Smooth muscle cell (in vitro differentiated cells): ENCODE data around the gene SNX21. TPM values are rescaled to one million over a fixed set of nuclear protein-coding genes. Genes with fewer than 3 reads are reported as not detected.

Experiments used
- DNase-seq: peaks from one replicate; lab custom pipeline; 2025; ENCODE audit not compliant: unreplicated experiment; lab: John Stamatoyannopoulos, UW
- H2AFZ ChIP-seq: fragments of 200-600 bp; sonication (generic); 2 replicates; pipeline ENCODE4 v1.6.0; 2016; ENCODE audit warnings: antibody characterized with exemption, low read depth, mild to moderate bottlenecking
- H3F3A ChIP-seq: fragments of 200-600 bp; sonication (generic); 2 replicates; pipeline ENCODE4 v1.6.0; 2017; ENCODE audit warnings: antibody characterized with exemption, low read depth
- H3K27ac ChIP-seq: fragments of 200-600 bp; sonication (generic); 2 replicates; pipeline ENCODE4 v1.5.1; 2016; ENCODE audit warnings: low read depth, mild to moderate bottlenecking
- H3K27me3 ChIP-seq: fragments of 200-600 bp; sonication (generic); 2 replicates; pipeline ENCODE4 v1.6.1; 2016; ENCODE audit warnings: low read depth, mild to moderate bottlenecking
- H3K36me3 ChIP-seq: fragments of 200-600 bp; sonication (generic); 2 replicates; pipeline ENCODE4 v1.5.1; 2016; ENCODE audit warnings: low read depth
- H3K4me1 ChIP-seq: fragments of 200-600 bp; sonication (generic); 2 replicates; pipeline ENCODE4 v1.5.1; 2016; ENCODE audit warnings: low read depth
- H3K4me2 ChIP-seq: fragments of 200-600 bp; sonication (generic); 2 replicates; pipeline ENCODE4 v1.6.0; 2016; ENCODE audit warnings: mild to moderate bottlenecking
- H3K4me3 ChIP-seq: fragments of 200-600 bp; sonication (generic); 2 replicates; pipeline ENCODE4 v1.5.1; 2016; ENCODE audit warnings: mild to moderate bottlenecking
- H3K79me2 ChIP-seq: fragments of 200-600 bp; sonication (generic); 2 replicates; pipeline ENCODE4 v1.6.0; 2016; ENCODE audit warnings: low read depth, mild to moderate bottlenecking
- H3K9ac ChIP-seq: fragments of 200-600 bp; sonication (generic); 2 replicates; pipeline ENCODE4 v1.6.0; 2016; ENCODE audit warnings: low read depth
- H3K9me3 ChIP-seq: fragments of 200-600 bp; sonication (generic); replicated peaks from 2 replicates; pipeline ENCODE4 v1.5.1; 2016; ENCODE audit warnings: low read depth
- H4K20me1 ChIP-seq: fragments of 200-600 bp; sonication (generic); 2 replicates; pipeline ENCODE4 v1.6.0; 2016; ENCODE audit warnings: low read depth
- CTCF ChIP-seq: fragments of 200-600 bp; sonication (generic); IDR thresholded peaks from 2 replicates; pipeline ENCODE4 v1.5.1; 2017; ENCODE audit warnings: borderline replicate concordance, mild to moderate bottlenecking, antibody characterized with exemption; ENCODE audit not compliant: insufficient read depth, poor library complexity, severe bottlenecking
- WGBS: methylation state at CpG from one replicate; pipeline ENCODE4 v1.1.7; 2016; ENCODE audit warnings: low lambda C conversion rate; 5-methylcytosine and 5-hydroxymethylcytosine counted together
- polyA plus RNA-seq: library from polyadenylated mRNA; unstranded; fragments of >200 nt; fragmentation: Nextera tagmentation; extraction: Ambion mirVana; gene quantifications from 2 replicates; pipeline ENCODE4 v1.2.1, GENCODE V29; 2016
- total RNA-seq: library from RNA; depleted of rRNA; stranded (reverse); fragments of >200 nt; gene quantifications from 2 replicates; pipeline ENCODE4 v1.2.3, GENCODE V29; 2014

Gene SNX21
- total and polyA plus RNA-seq, 2 experiments from 2014 or later: 14.4 to 14.7 TPM

- no peak overlapping the region for H2AFZ ChIP-seq
These were observed 58.6 kb downstream of the SNX21 start for GRCh38 chr20:45892049-45892825.

More at GRCh38 chr20:45892049-45892825, 58.6 kb downstream of the SNX21 start:
- peak overlapping the region; percentile 98 for H3K4me2 ChIP-seq
- peaks cover 5% of the 10 kb centered on the region for H3K79me2 ChIP-seq
- no peak for DNase-seq
- H3K27ac ChIP-seq: peak overlapping the region; percentile 67
- H3K36me3 ChIP-seq: no peaks in the 10 kb centered on the region
- H3K9ac ChIP-seq: peak overlapping the region; percentile 83
- no peaks in the 10 kb centered on the region for H4K20me1 ChIP-seq
- TF ChIP-seq CTCF: no peak
- WGBS: 87% methylated on average over 9 of the region's 9 CpGs
- H3K4me1 ChIP-seq: peaks cover 6% of the 10 kb centered on the region
- no peaks in the 10 kb centered on the region for H3K9me3 ChIP-seq
- peaks cover 9% of the 10 kb centered on the region for H3F3A ChIP-seq
- H3K4me3 ChIP-seq: peak overlapping the region; percentile 84
- no peaks in the 10 kb centered on the region for H3K27me3 ChIP-seq

Other genes with a start within 250 kb of the SNX21 start
- gene WFDC10A, start 204.1 kb upstream of the SNX21 start, total RNA-seq: not detected in 2 replicates
- not detected in 2 replicates for gene WFDC10A, start 204.1 kb upstream of the SNX21 start, polyA plus RNA-seq
- gene WFDC9, start 202.5 kb upstream of the SNX21 start, total RNA-seq: not detected in 2 replicates
- not detected in 2 replicates for gene WFDC9, start 202.5 kb upstream of the SNX21 start, polyA plus RNA-seq
- gene WFDC11, start 163.6 kb upstream of the SNX21 start, total RNA-seq: not detected in 2 replicates
- gene WFDC11, start 163.6 kb upstream of the SNX21 start, polyA plus RNA-seq: not detected in 2 replicates
- gene WFDC13, start 131.8 kb upstream of the SNX21 start, total RNA-seq: not detected in 2 replicates
- gene WFDC13, start 131.8 kb upstream of the SNX21 start, polyA plus RNA-seq: not detected in 2 replicates
- gene WFDC10B, start 128.8 kb upstream of the SNX21 start, total RNA-seq: not detected in 2 replicates
- gene WFDC10B, start 128.8 kb upstream of the SNX21 start, polyA plus RNA-seq: 0.31 TPM in 1 of 2 replicates, not detected in the other
- gene SPINT4, start 111.5 kb upstream of the SNX21 start, total RNA-seq: not detected in 2 replicates
- gene SPINT4, start 111.5 kb upstream of the SNX21 start, polyA plus RNA-seq: not detected in 2 replicates
- not detected in 2 replicates for gene WFDC3, start 41.9 kb upstream of the SNX21 start, total RNA-seq
- 0.64 TPM in 1 of 2 replicates, not detected in the other for gene WFDC3, start 41.9 kb upstream of the SNX21 start, polyA plus RNA-seq
- gene DNTTIP1, start 41.8 kb upstream of the SNX21 start, total RNA-seq: 15.3 and 19.4 TPM in 2 replicates
- 52.6 and 55.4 TPM in 2 replicates for gene DNTTIP1, start 41.8 kb upstream of the SNX21 start, polyA plus RNA-seq
- gene UBE2C, start 21.2 kb upstream of the SNX21 start, total RNA-seq: 25.8 and 35.1 TPM in 2 replicates
- gene UBE2C, start 21.2 kb upstream of the SNX21 start, polyA plus RNA-seq: 61.2 and 66.5 TPM in 2 replicates
- gene TNNC2, start 6.5 kb upstream of the SNX21 start, total RNA-seq: 1.7 TPM in 1 of 2 replicates, not detected in the other
- gene TNNC2, start 6.5 kb upstream of the SNX21 start, polyA plus RNA-seq: 0.78 and 1.2 TPM in 2 replicates
- gene ACOT8, start 23.6 kb downstream of the SNX21 start, total RNA-seq: 30.2 and 31.9 TPM in 2 replicates
- gene ACOT8, start 23.6 kb downstream of the SNX21 start, polyA plus RNA-seq: 32.6 and 43.8 TPM in 2 replicates
- gene ZSWIM3, start 23.8 kb downstream of the SNX21 start, total RNA-seq: 4.9 and 6.5 TPM in 2 replicates
- 1.4 and 2.1 TPM in 2 replicates for gene ZSWIM3, start 23.8 kb downstream of the SNX21 start, polyA plus RNA-seq
- gene ZSWIM1, start 47.4 kb downstream of the SNX21 start, total RNA-seq: 10.5 and 12.2 TPM in 2 replicates
- 5.7 and 6.7 TPM in 2 replicates for gene ZSWIM1, start 47.4 kb downstream of the SNX21 start, polyA plus RNA-seq
- 0.54 and 1.2 TPM in 2 replicates for gene SPATA25, start 53.8 kb downstream of the SNX21 start, total RNA-seq
- gene SPATA25, start 53.8 kb downstream of the SNX21 start, polyA plus RNA-seq: 0.43 TPM in 1 of 2 replicates, not detected in the other
- gene NEURL2, start 57.4 kb downstream of the SNX21 start, total RNA-seq: 0.31 and 3.3 TPM in 2 replicates
- 3.7 and 4.7 TPM in 2 replicates for gene NEURL2, start 57.4 kb downstream of the SNX21 start, polyA plus RNA-seq
- 74.8 and 79.7 TPM in 2 replicates for gene CTSA, start 57.5 kb downstream of the SNX21 start, total RNA-seq
- 132 and 138 TPM in 2 replicates for gene CTSA, start 57.5 kb downstream of the SNX21 start, polyA plus RNA-seq
- 81.0 and 93.3 TPM in 2 replicates for gene PLTP, start 78.4 kb downstream of the SNX21 start, total RNA-seq
- 197 and 262 TPM in 2 replicates for gene PLTP, start 78.4 kb downstream of the SNX21 start, polyA plus RNA-seq
- 13.5 and 15.4 TPM in 2 replicates for gene PCIF1, start 100.9 kb downstream of the SNX21 start, total RNA-seq
- 37.2 and 38.9 TPM in 2 replicates for gene PCIF1, start 100.9 kb downstream of the SNX21 start, polyA plus RNA-seq
- 11.2 and 11.6 TPM in 2 replicates for gene ZNF335, start 138.4 kb downstream of the SNX21 start, total RNA-seq
- gene ZNF335, start 138.4 kb downstream of the SNX21 start, polyA plus RNA-seq: 14.2 and 20.7 TPM in 2 replicates
- gene MMP9, start 175.1 kb downstream of the SNX21 start, total RNA-seq: 4.9 and 6.3 TPM in 2 replicates
- gene MMP9, start 175.1 kb downstream of the SNX21 start, polyA plus RNA-seq: 5.9 and 27.2 TPM in 2 replicates
- 0.09 and 0.40 TPM in 2 replicates for gene SLC12A5, start 195.4 kb downstream of the SNX21 start, total RNA-seq
- gene SLC12A5, start 195.4 kb downstream of the SNX21 start, polyA plus RNA-seq: 1.2 and 1.3 TPM in 2 replicates